Measurements from ENCODE around the gene EFCAB8.

Gene EFCAB8

GRCh38 chr20:32976746-32977145 lies 118.0 kb downstream of the EFCAB8 start:
- Histone ChIP-seq H3K4me3 (ENCODE audit: low read depth in 1 of 2, low read length in 2 of 2) (no peak overlapping the region), H3K9me3 (ENCODE audit: low read length) (no peaks in the 10 kb centered on the region), H3K36me3 (ENCODE audit: insufficient read depth, low read length) (no peaks in the 10 kb centered on the region), H3K4me1 (ENCODE audit: insufficient read depth, low read length) (no peaks in the 10 kb centered on the region), H3K27me3 (ENCODE audit: control insufficient read depth in 1 of 2, insufficient read depth in 2 of 2, low read length in 2 of 2) (no peaks in the 10 kb centered on the region), H3K27ac (ENCODE audit: low read depth, low read length) (no peak overlapping the region), H3K9ac (ENCODE audit: low read length) (no peak overlapping the region)

- H3K4me1 ChIP-seq (ENCODE audit: insufficient read depth, low read length): no peaks in the 10 kb centered on the region
- H3K27ac ChIP-seq (ENCODE audit: low read depth, low read length): no peak overlapping the region
Measured at GRCh38 chr20:32977281-32978008, 118.7 kb downstream of the EFCAB8 start.

GRCh38 chr20:32978009-32978335 lies 119.2 kb downstream of the EFCAB8 start:
- Histone ChIP-seq H3K36me3 (ENCODE audit: insufficient read depth, low read length) (no peaks in the 10 kb centered on the region), H3K27me3 (ENCODE audit: control insufficient read depth in 1 of 2, insufficient read depth in 2 of 2, low read length in 2 of 2) (no peaks in the 10 kb centered on the region), H3K4me1 (ENCODE audit: insufficient read depth, low read length) (no peaks in the 10 kb centered on the region), H3K9me3 (ENCODE audit: low read length) (no peaks in the 10 kb centered on the region), H3K27ac (ENCODE audit: low read depth, low read length) (no peak overlapping the region), H3K9ac (ENCODE audit: low read length) (no peak overlapping the region), H3K4me3 (ENCODE audit: low read depth in 1 of 2, low read length in 2 of 2) (no peak overlapping the region)

More at GRCh38 chr20:32977281-32978008, 118.7 kb downstream of the EFCAB8 start:
- Histone ChIP-seq H3K9ac (ENCODE audit: low read length) (no peak overlapping the region), H3K9me3 (ENCODE audit: low read length) (no peaks in the 10 kb centered on the region), H3K4me3 (ENCODE audit: low read depth in 1 of 2, low read length in 2 of 2) (no peak overlapping the region), H3K27me3 (ENCODE audit: control insufficient read depth in 1 of 2, insufficient read depth in 2 of 2, low read length in 2 of 2) (no peaks in the 10 kb centered on the region), H3K36me3 (ENCODE audit: insufficient read depth, low read length) (no peaks in the 10 kb centered on the region)

- no peak overlapping the region for H3K27ac ChIP-seq (ENCODE audit: low read depth, low read length)
Measured at GRCh38 chr20:32979201-32979998, 120.7 kb downstream of the EFCAB8 start.

GRCh38 chr20:32980131-32980941 lies 121.6 kb downstream of the EFCAB8 start:
- Histone ChIP-seq H3K27me3 (ENCODE audit: control insufficient read depth in 1 of 2, insufficient read depth in 2 of 2, low read length in 2 of 2) (no peaks in the 10 kb centered on the region), H3K4me1 (ENCODE audit: insufficient read depth, low read length) (no peaks in the 10 kb centered on the region), H3K9me3 (ENCODE audit: low read length) (no peaks in the 10 kb centered on the region), H3K36me3 (ENCODE audit: insufficient read depth, low read length) (no peaks in the 10 kb centered on the region), H3K4me3 (ENCODE audit: low read depth in 1 of 2, low read length in 2 of 2) (no peak overlapping the region), H3K9ac (ENCODE audit: low read length) (no peak overlapping the region), H3K27ac (ENCODE audit: low read depth, low read length) (no peak overlapping the region)

More at GRCh38 chr20:32979201-32979998, 120.7 kb downstream of the EFCAB8 start:
- Histone ChIP-seq H3K4me3 (ENCODE audit: low read depth in 1 of 2, low read length in 2 of 2) (no peak overlapping the region), H3K27me3 (ENCODE audit: control insufficient read depth in 1 of 2, insufficient read depth in 2 of 2, low read length in 2 of 2) (no peaks in the 10 kb centered on the region), H3K9me3 (ENCODE audit: low read length) (no peaks in the 10 kb centered on the region), H3K9ac (ENCODE audit: low read length) (no peak overlapping the region), H3K36me3 (ENCODE audit: insufficient read depth, low read length) (no peaks in the 10 kb centered on the region), H3K4me1 (ENCODE audit: insufficient read depth, low read length) (no peaks in the 10 kb centered on the region)

GRCh38 chr20:32980990-32981389 lies 122.3 kb downstream of the EFCAB8 start:
- H3K27me3 ChIP-seq (ENCODE audit: control insufficient read depth in 1 of 2, insufficient read depth in 2 of 2, low read length in 2 of 2): no peaks in the 10 kb centered on the region
- no peak overlapping the region for H3K9ac ChIP-seq (ENCODE audit: low read length)
- no peaks in the 10 kb centered on the region for H3K4me1 ChIP-seq (ENCODE audit: insufficient read depth, low read length)
- no peaks in the 10 kb centered on the region for H3K9me3 ChIP-seq (ENCODE audit: low read length)
- H3K36me3 ChIP-seq (ENCODE audit: insufficient read depth, low read length): no peaks in the 10 kb centered on the region
- H3K27ac ChIP-seq (ENCODE audit: low read depth, low read length): no peak overlapping the region
- H3K4me3 ChIP-seq (ENCODE audit: low read depth in 1 of 2, low read length in 2 of 2): no peak overlapping the region

GRCh38 chr20:32982617-32983458 lies 124.1 kb downstream of the EFCAB8 start:
- no peak overlapping the region for H3K9ac ChIP-seq (ENCODE audit: low read length)
- H3K4me3 ChIP-seq (ENCODE audit: low read depth in 1 of 2, low read length in 2 of 2): no peak overlapping the region
- H3K9me3 ChIP-seq (ENCODE audit: low read length): no peaks in the 10 kb centered on the region
- no peaks in the 10 kb centered on the region for H3K36me3 ChIP-seq (ENCODE audit: insufficient read depth, low read length)
- no peaks in the 10 kb centered on the region for H3K27me3 ChIP-seq (ENCODE audit: control insufficient read depth in 1 of 2, insufficient read depth in 2 of 2, low read length in 2 of 2)
- H3K27ac ChIP-seq (ENCODE audit: low read depth, low read length): no peak overlapping the region
- H3K4me1 ChIP-seq (ENCODE audit: insufficient read depth, low read length): no peaks in the 10 kb centered on the region

GRCh38 chr20:32983459-32984112 lies 124.9 kb downstream of the EFCAB8 start:
- Histone ChIP-seq H3K27me3 (ENCODE audit: control insufficient read depth in 1 of 2, insufficient read depth in 2 of 2, low read length in 2 of 2) (no peaks in the 10 kb centered on the region), H3K9me3 (ENCODE audit: low read length) (no peaks in the 10 kb centered on the region), H3K27ac (ENCODE audit: low read depth, low read length) (no peak overlapping the region), H3K36me3 (ENCODE audit: insufficient read depth, low read length) (no peaks in the 10 kb centered on the region), H3K4me1 (ENCODE audit: insufficient read depth, low read length) (no peaks in the 10 kb centered on the region), H3K9ac (ENCODE audit: low read length) (no peak overlapping the region), H3K4me3 (ENCODE audit: low read depth in 1 of 2, low read length in 2 of 2) (no peak overlapping the region)

GRCh38 chr20:32984196-32984595 lies 125.5 kb downstream of the EFCAB8 start:
- H3K4me1 ChIP-seq (ENCODE audit: insufficient read depth, low read length): no peaks in the 10 kb centered on the region
- H3K4me3 ChIP-seq (ENCODE audit: low read depth in 1 of 2, low read length in 2 of 2): no peak overlapping the region
- no peaks in the 10 kb centered on the region for H3K9me3 ChIP-seq (ENCODE audit: low read length)
- no peaks in the 10 kb centered on the region for H3K27me3 ChIP-seq (ENCODE audit: control insufficient read depth in 1 of 2, insufficient read depth in 2 of 2, low read length in 2 of 2)
- no peak overlapping the region for H3K9ac ChIP-seq (ENCODE audit: low read length)
- H3K36me3 ChIP-seq (ENCODE audit: insufficient read depth, low read length): no peaks in the 10 kb centered on the region
- H3K27ac ChIP-seq (ENCODE audit: low read depth, low read length): no peak overlapping the region

GRCh38 chr20:32984631-32985354 lies 126.1 kb downstream of the EFCAB8 start:
- H3K4me1 ChIP-seq (ENCODE audit: insufficient read depth, low read length): no peaks in the 10 kb centered on the region
- H3K36me3 ChIP-seq (ENCODE audit: insufficient read depth, low read length): no peaks in the 10 kb centered on the region
- H3K27ac ChIP-seq (ENCODE audit: low read depth, low read length): no peak overlapping the region
- no peak overlapping the region for H3K4me3 ChIP-seq (ENCODE audit: low read depth in 1 of 2, low read length in 2 of 2)
- H3K9me3 ChIP-seq (ENCODE audit: low read length): no peaks in the 10 kb centered on the region
- no peak overlapping the region for H3K9ac ChIP-seq (ENCODE audit: low read length)
- H3K27me3 ChIP-seq (ENCODE audit: control insufficient read depth in 1 of 2, insufficient read depth in 2 of 2, low read length in 2 of 2): no peaks in the 10 kb centered on the region

All from muscle layer of colon (tissue), 2 donors.